Activated naive CD4-positive, alpha-beta T cell treated with anti-CD3 and anti-CD28 coated beads for 36 hours (primary cell): Measurements from ENCODE around the gene EEIG1. TPM values are rescaled to one million over a fixed set of nuclear protein-coding genes. Genes with fewer than 3 reads are reported as not detected.

Experiments used
- CTCF ChIA-PET: fragments of 350-600 bp; sonication (Branson Sonifier 250); formaldehyde crosslinking; loops from one replicate; lab custom pipeline; 2021; ENCODE audit warnings: antibody characterized with exemption; lab: Charles Lee
- DNase-seq: peaks from one replicate; pipeline ENCODE4 v3.0.0-alpha.2; 2020
- H3K27ac Mint-ChIP-seq: one replicate; pipeline ENCODE4 v1.8.0; 2021; ENCODE audit warnings: mild to moderate bottlenecking, mixed read lengths
- H3K27me3 Mint-ChIP-seq: one replicate; pipeline ENCODE4 v1.8.0; 2021; ENCODE audit warnings: low read depth, mixed read lengths
- H3K36me3 Mint-ChIP-seq: one replicate; pipeline ENCODE4 v1.8.0; 2021; ENCODE audit warnings: low read depth, mixed read lengths
- H3K4me1 Mint-ChIP-seq: one replicate; pipeline ENCODE4 v1.8.0; 2021; ENCODE audit warnings: low read depth, mixed read lengths
- H3K4me3 Mint-ChIP-seq: one replicate; pipeline ENCODE4 v1.8.0; 2021; ENCODE audit warnings: mild to moderate bottlenecking, moderate library complexity, mixed read lengths
- H3K9me3 Mint-ChIP-seq: one replicate; pipeline ENCODE4 v1.8.0; 2021; ENCODE audit warnings: mixed read lengths
- intact Hi-C: fragments of 100-400 bp; cut with micrococcal nuclease; formaldehyde crosslinking; loops from one replicate; pipeline ENCODE4 v1.15.1; 2023
- total RNA-seq, 2 experiments: library from RNA; stranded (reverse); gene quantifications; one replicate each; pipeline ENCODE4 v1.2.3, GENCODE V29; 2021

The EEIG1 gene
- total RNA-seq, 2 experiments from 2014 or later = 61.0 to 70.8 TPM

DNA sequence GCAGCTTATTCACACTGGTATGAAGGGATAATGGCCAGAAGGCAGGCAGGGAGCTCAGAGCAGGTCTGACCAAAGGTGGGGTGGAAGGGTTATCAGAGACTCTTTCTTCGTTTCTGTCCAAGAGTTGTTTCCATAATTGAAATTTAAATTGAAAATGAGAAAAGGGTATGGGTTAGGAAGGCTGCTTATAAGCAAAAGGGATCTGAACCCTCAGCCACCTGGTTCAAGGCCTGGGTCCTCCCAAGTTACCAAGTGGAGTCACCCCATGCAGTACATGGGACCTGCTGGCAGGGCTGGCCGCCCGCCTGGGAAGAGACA lies 17.8 kb downstream of the EEIG1 start:
- Mint-ChIP-seq H3K36me3 (peaks cover 29% of the 10 kb centered on the region), H3K27ac (peak overlapping the region; percentile 99), H3K4me1 (peaks cover 98% of the 10 kb centered on the region), H3K27me3 (no peaks in the 10 kb centered on the region), H3K4me3 (peak overlapping the region; percentile 84), H3K9me3 (no peaks in the 10 kb centered on the region)
- intact Hi-C loops = no loop called here
- CTCF ChIA-PET = interaction anchor here (1.4 to 3.7 kb wide), 6 partner anchors 8 to 72 kb away, joined by 4 to 22 read pairs (median 7); no protein-coding TSS in a partner anchor
- DNase-seq = no peak

GRCh38 chr9:127962278-127962677 lies 18.5 kb downstream of the EEIG1 start:
- Mint-ChIP-seq H3K27me3 (no peaks in the 10 kb centered on the region), H3K4me3 (no peak overlapping the region), H3K9me3 (no peaks in the 10 kb centered on the region), H3K4me1 (peaks cover 97% of the 10 kb centered on the region), H3K27ac (peak overlapping the region; percentile 99), H3K36me3 (peaks cover 32% of the 10 kb centered on the region)
- intact Hi-C loops = no loop called here
- DNase-seq = no peak
- CTCF ChIA-PET = interaction anchor here (1.4 to 8.9 kb wide), 7 partner anchors 8 to 72 kb away, joined by 4 to 120 read pairs (median 8); no protein-coding TSS in a partner anchor

- Mint-ChIP-seq H3K4me1 (peaks cover 97% of the 10 kb centered on the region), H3K27me3 (no peaks in the 10 kb centered on the region), H3K4me3 (no peak overlapping the region), H3K36me3 (peaks cover 32% of the 10 kb centered on the region), H3K27ac (peak overlapping the region; percentile 99), H3K9me3 (no peaks in the 10 kb centered on the region)
- no peak for DNase-seq
- intact Hi-C loops = no loop called here
- CTCF ChIA-PET = interaction anchor here (1.7 to 8.9 kb wide), 3 partner anchors 9 to 73 kb away, joined by 4 to 120 read pairs (median 111); no protein-coding TSS in a partner anchor
These were observed 19.1 kb downstream of the EEIG1 start for GRCh38 chr9:127961613-127962155.

GRCh38 chr9:127961155-127961490 lies 19.7 kb downstream of the EEIG1 start:
- peak overlapping the region; percentile 99 for H3K27ac Mint-ChIP-seq
- intact Hi-C loops = no loop called here
- CTCF ChIA-PET = interaction anchor here (1.7 to 8.9 kb wide), 3 partner anchors 9 to 73 kb away, joined by 4 to 120 read pairs (median 111); no protein-coding TSS in a partner anchor

DNA sequence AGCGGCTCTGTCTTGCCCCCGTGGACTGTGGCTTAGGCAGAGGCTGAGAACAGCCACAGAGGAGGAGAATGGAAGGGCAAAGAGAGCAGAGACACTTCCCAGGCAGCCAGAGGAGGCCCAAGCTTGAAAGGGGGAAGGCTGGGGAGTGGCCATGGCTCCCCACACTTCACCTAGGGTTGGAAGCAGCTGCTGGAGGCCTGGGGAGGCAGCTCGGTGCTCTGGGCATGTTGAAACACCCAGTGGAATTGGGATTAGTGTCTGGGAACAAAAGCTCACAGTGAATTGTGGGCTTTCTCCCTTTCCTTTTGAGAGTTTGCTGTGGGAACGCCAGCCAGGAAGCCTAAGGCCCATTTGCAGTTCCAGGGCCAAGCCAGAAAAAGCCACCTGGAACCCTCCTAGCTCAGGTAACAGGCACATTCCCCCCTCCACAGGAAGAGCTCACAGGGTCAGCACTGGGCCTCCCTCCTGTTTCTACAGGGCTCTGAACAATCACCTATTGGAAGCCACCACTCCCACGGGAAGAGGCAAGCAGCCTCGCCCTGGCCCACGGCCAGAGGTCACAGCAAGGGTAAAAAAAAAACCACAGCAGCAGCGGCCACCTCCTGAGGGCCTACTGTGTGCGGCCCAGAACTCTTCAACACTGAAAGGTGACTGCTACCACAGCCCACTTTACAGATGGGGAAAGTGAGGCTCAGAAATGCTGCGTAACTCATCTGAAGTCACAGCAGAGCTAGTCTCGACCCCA lies 20.2 kb downstream of the EEIG1 start:
- Mint-ChIP-seq H3K27me3 (no peaks in the 10 kb centered on the region), H3K36me3 (peaks cover 32% of the 10 kb centered on the region), H3K4me1 (peaks cover 95% of the 10 kb centered on the region), H3K4me3 (peak overlapping the region; percentile 38), H3K9me3 (no peaks in the 10 kb centered on the region), H3K27ac (peak overlapping the region; percentile 99)
- intact Hi-C loops = no loop called here
- CTCF ChIA-PET = interaction anchor here (1.1 to 8.9 kb wide), 5 partner anchors 10 to 74 kb away, joined by 3 to 120 read pairs (median 8); no protein-coding TSS in a partner anchor
- DNase-seq = no peak

More at GRCh38 chr9:127961155-127961490, 19.7 kb downstream of the EEIG1 start:
- no peaks in the 10 kb centered on the region for H3K9me3 Mint-ChIP-seq
- H3K4me3 Mint-ChIP-seq = no peak overlapping the region
- peaks cover 95% of the 10 kb centered on the region for H3K4me1 Mint-ChIP-seq
- no peaks in the 10 kb centered on the region for H3K27me3 Mint-ChIP-seq
- peaks cover 32% of the 10 kb centered on the region for H3K36me3 Mint-ChIP-seq
- no peak for DNase-seq

DNA sequence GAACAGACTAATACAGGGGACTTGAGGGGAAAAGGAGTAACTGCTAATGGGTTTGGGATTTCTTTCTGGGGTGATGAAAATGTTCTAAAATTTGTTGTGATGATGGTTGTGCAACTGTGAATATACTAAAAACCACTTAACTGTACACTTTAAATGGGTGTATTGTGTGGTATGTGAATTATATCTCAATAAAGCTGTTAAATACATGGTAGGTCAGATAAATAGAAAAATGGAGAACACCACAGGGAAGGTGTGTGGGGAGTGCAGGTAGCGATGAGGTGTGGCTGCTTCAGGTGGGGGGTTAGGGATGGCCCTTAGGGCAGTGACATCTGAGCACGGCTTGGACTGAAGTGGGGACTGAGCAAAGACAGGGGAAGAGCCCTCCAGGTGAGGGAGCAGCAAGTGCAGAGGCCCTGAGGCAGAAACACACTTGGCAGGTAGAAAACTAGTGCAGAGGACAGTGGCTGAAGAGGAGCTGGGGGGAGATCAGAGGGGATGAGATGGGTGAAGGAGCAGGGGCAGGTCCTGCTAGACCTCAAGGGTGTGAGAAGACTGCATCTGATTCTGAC lies 20.9 kb downstream of the EEIG1 start:
- H3K4me1 Mint-ChIP-seq = peaks cover 95% of the 10 kb centered on the region
- peaks cover 29% of the 10 kb centered on the region for H3K36me3 Mint-ChIP-seq
- DNase-seq = no peak
- CTCF ChIA-PET = interaction anchor here (1.1 to 8.9 kb wide), 4 partner anchors 16 to 74 kb away, joined by 3 to 120 read pairs (median 60); no protein-coding TSS in a partner anchor
- H3K9me3 Mint-ChIP-seq = no peaks in the 10 kb centered on the region
- peak overlapping the region; percentile 38 for H3K4me3 Mint-ChIP-seq
- H3K27ac Mint-ChIP-seq = peak overlapping the region; percentile 99
- H3K27me3 Mint-ChIP-seq = no peaks in the 10 kb centered on the region
- intact Hi-C loops = loop anchor here (1.0 to 5.0 kb wide), 2 partner anchors 10 to 132 kb away; no protein-coding TSS in a partner anchor

GRCh38 chr9:127959398-127959797 lies 21.4 kb downstream of the EEIG1 start:
- H3K36me3 Mint-ChIP-seq = peaks cover 27% of the 10 kb centered on the region
- peak overlapping the region; percentile 38 for H3K4me3 Mint-ChIP-seq
- peaks cover 97% of the 10 kb centered on the region for H3K4me1 Mint-ChIP-seq
- H3K9me3 Mint-ChIP-seq = no peaks in the 10 kb centered on the region
- intact Hi-C loops = loop anchor here (1.0 to 5.0 kb wide), 2 partner anchors 11 to 133 kb away; no protein-coding TSS in a partner anchor
- H3K27me3 Mint-ChIP-seq = no peaks in the 10 kb centered on the region
- no peak for DNase-seq
- peak overlapping the region; percentile 99 for H3K27ac Mint-ChIP-seq
- CTCF ChIA-PET = interaction anchor here (1.6 to 8.9 kb wide), 3 partner anchors 16 to 75 kb away, joined by 8 to 120 read pairs (median 111); no protein-coding TSS in a partner anchor

DNA sequence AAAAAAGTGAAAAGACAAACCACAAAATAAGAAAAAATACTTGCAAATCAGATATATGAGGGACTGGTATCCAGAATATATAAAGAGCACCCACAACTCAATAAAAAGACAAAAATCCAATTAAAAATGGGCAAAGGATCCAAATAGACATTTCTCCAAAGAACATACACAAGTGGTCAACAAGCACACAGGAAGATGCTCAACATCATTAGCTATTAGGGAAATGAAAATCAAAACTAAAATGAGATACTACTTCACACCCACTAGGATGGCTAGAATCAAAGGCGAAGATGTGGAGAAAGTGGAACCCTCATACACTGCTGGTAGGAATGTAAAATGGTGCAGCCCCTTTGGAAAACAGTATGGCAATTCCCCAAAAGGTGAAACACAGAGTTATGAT lies 22.1 kb downstream of the EEIG1 start:
- Mint-ChIP-seq H3K9me3 (no peaks in the 10 kb centered on the region), H3K27me3 (no peaks in the 10 kb centered on the region), H3K4me1 (peaks cover 97% of the 10 kb centered on the region), H3K27ac (peak overlapping the region; percentile 99), H3K36me3 (peaks cover 25% of the 10 kb centered on the region), H3K4me3 (no peak overlapping the region)
- intact Hi-C loops = loop anchor here (1.0 to 5.0 kb wide), 2 partner anchors 12 to 134 kb away; no protein-coding TSS in a partner anchor
- DNase-seq = no peak
- CTCF ChIA-PET = interaction anchor here (0.7 to 8.9 kb wide), 6 partner anchors 11 to 76 kb away, joined by 3 to 120 read pairs (median 53); partner anchors contain the start of gene EEIG1

GRCh38 chr9:127955294-127956015 lies 25.3 kb downstream of the EEIG1 start:
- Mint-ChIP-seq H3K9me3 (no peaks in the 10 kb centered on the region), H3K36me3 (peaks cover 16% of the 10 kb centered on the region), H3K27ac (peak overlapping the region; percentile 95), H3K4me1 (peaks cover 96% of the 10 kb centered on the region), H3K27me3 (no peaks in the 10 kb centered on the region), H3K4me3 (peak overlapping the region; percentile 10)
- intact Hi-C loops = loop anchor here (1.0 to 5.0 kb wide), 8 partner anchors 12 to 137 kb away; partner anchors contain the start of genes DPM2 and NAIF1
- peak; percentile 96 for DNase-seq
- CTCF ChIA-PET = interaction anchor here (0.6 to 8.9 kb wide), 15 partner anchors 9 to 164 kb away, joined by 3 to 120 read pairs (median 5); partner anchors contain the start of gene EEIG1

DNA sequence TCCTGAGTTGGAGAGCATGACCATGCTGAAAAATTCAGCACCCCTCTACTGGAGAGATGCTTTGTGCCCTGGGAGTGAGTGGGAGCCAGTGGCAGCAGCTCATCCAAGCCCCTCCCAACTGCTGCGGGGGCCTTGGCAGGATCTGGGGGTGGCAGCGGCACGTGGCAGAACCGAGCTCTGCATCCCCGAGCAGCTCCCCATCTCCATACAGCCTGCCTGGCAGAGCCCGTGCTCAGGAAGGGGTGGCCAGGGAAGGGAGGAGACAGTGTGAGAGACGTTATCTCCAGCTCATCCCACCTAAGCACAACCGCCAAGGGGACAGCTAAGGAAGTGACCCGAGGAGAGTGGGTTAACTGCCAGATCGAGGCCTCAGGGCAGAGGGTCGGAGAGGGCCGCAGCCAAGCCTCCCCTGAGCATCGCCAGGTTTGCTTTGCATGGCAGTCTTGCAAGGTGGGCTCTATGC lies 25.9 kb downstream of the EEIG1 start:
- Mint-ChIP-seq H3K27ac (peak overlapping the region; percentile 95), H3K27me3 (no peaks in the 10 kb centered on the region), H3K4me3 (peak overlapping the region; percentile 3), H3K4me1 (peaks cover 95% of the 10 kb centered on the region), H3K9me3 (no peaks in the 10 kb centered on the region), H3K36me3 (peaks cover 14% of the 10 kb centered on the region)
- DNase-seq = no peak
- CTCF ChIA-PET = interaction anchor here (0.6 to 8.9 kb wide), 13 partner anchors 10 to 163 kb away, joined by 3 to 120 read pairs (median 7); partner anchors contain the start of gene EEIG1
- intact Hi-C loops = loop anchor here (1.0 to 5.0 kb wide), 8 partner anchors 12 to 137 kb away; partner anchors contain the start of genes DPM2 and NAIF1
